ENCODE results near the gene USH2A.

DNA sequence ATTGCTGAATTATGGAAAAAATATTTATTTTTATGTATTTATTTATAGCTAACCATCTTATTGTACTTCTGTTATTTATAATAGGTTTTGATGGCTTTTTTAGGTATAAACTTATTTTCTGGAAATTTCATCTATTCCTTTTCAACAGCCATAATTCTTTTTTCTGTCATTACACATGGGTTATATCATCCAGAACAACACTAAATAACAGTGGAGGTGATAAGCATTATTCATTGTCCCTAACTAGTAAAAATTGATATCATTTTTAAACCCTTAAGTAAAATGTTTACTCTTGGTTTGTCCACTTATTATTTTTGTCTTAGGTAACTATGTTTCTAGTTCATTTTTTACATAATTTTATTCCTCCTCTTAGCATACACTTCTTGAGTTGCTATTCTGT, 309.1 kb downstream of the USH2A start:
- TF ChIP-seq, protein P1, sequence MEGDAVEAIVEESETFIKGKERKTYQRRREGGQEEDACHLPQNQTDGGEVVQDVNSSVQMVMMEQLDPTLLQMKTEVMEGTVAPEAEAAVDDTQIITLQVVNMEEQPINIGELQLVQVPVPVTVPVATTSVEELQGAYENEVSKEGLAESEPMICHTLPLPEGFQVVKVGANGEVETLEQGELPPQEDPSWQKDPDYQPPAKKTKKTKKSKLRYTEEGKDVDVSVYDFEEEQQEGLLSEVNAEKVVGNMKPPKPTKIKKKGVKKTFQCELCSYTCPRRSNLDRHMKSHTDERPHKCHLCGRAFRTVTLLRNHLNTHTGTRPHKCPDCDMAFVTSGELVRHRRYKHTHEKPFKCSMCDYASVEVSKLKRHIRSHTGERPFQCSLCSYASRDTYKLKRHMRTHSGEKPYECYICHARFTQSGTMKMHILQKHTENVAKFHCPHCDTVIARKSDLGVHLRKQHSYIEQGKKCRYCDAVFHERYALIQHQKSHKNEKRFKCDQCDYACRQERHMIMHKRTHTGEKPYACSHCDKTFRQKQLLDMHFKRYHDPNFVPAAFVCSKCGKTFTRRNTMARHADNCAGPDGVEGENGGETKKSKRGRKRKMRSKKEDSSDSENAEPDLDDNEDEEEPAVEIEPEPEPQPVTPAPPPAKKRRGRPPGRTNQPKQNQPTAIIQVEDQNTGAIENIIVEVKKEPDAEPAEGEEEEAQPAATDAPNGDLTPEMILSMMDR (IDR thresholded peaks at IDR 0.05; ENCODE audit: insufficient read depth, low read length, poor library complexity, severe bottlenecking): no peak
- no peak for TF ChIP-seq EZH2phosphoT487 (conservative IDR thresholded peaks at IDR 0.05; ENCODE audit: low read length)

Data from SU-DHL-6 (cell line).